HCT116 (cell line): ENCODE data around the gene DUSP28. TPM values are rescaled to one million over a fixed set of nuclear protein-coding genes. Genes with fewer than 3 reads are reported as not detected.

Experiments
- ATAC-seq: fragments of 200-7000 bp; cut with Tn5 transposase; 2 replicates; pipeline ENCODE4 v1.9.1; 2020; ENCODE audit warnings: mild to moderate bottlenecking, moderate library complexity
- BruUV-seq: library from RNA; stranded (reverse); fragments of 400-500 nt; replicated peaks from 2 replicates; lab custom pipeline; 2021; lab: Mats Ljungman, UMichigan
- CTCF ChIA-PET: fragments of 300-600 bp; sonication (Branson Sonifier 250); formaldehyde crosslinking; loops from one replicate; lab custom pipeline; 2021; ENCODE audit warnings: antibody characterized with exemption; lab: Charles Lee
- POLR2A ChIA-PET: fragments of 300-600, 350-600 bp; sonication (Branson Sonifier 250); formaldehyde crosslinking; loops from one replicate; lab custom pipeline; 2021; ENCODE audit warnings: antibody characterized with exemption; lab: Charles Lee
- RAD21 ChIA-PET, 2 experiments: fragments of 300-600 bp; sonication (Branson Sonifier 250); formaldehyde crosslinking; loops; one replicate each; lab custom pipeline; 2023; ENCODE audit warnings: low total read pairs in 2 of 2; ENCODE audit not compliant: uncharacterized antibody in 2 of 2, unreplicated experiment in 2 of 2, low non-redundant PET in 1 of 2; lab: Charles Lee
- DNase-seq: peaks from one replicate; pipeline ENCODE4 v3.0.0-alpha.2; 2010; ENCODE audit warnings: low read depth, low spot score
- H2AFZ ChIP-seq: fragments of 200-600 bp; shearing (Covaris generic), sonication (generic); 2 replicates; pipeline ENCODE4 v1.6.1; 2017; ENCODE audit warnings: low read depth, mixed run types, mixed read lengths, antibody characterized with exemption, low read length; ENCODE audit not compliant: poor library complexity, severe bottlenecking
- H3K27ac ChIP-seq: 2 replicates; pipeline ENCODE4 v1.5.1; 2012; ENCODE audit warnings: low read depth, low read length
- H3K27me3 ChIP-seq: fragments of 200-600 bp; sonication (generic); 2 replicates; pipeline ENCODE4 v1.6.1; 2016; ENCODE audit warnings: mixed run types, low read length, mixed read lengths; ENCODE audit not compliant: insufficient read depth
- H3K36me3 ChIP-seq, 2 experiments: fragments of 200-500 bp in 1 of 2; fragments of 200-600 bp in 1 of 2; sonication (Bioruptor generic) in 1 of 2; sonication (generic) in 1 of 2; 2 replicates each; pipeline versions ENCODE4 v1.5.1 to v1.6.1; 2014 to 2016; ENCODE audit warnings: low read length in 2 of 2, inconsistent platforms in 1 of 2, mixed read lengths in 1 of 2, mixed run types in 1 of 2; ENCODE audit not compliant: insufficient read depth in 2 of 2, control insufficient read depth in 1 of 2
- H3K4me1 ChIP-seq, 2 experiments: fragments of 200-600 bp in 1 of 2; sonication (generic) in 1 of 2; 2 replicates each; pipeline versions ENCODE4 v1.5.1 to v1.6.1; 2012 to 2017; ENCODE audit warnings: low read length in 2 of 2, inconsistent platforms in 1 of 2, mild to moderate bottlenecking in 1 of 2, mixed read lengths in 1 of 2, mixed run types in 1 of 2, moderate library complexity in 1 of 2; ENCODE audit not compliant: insufficient read depth in 2 of 2, control insufficient read depth in 1 of 2
- H3K4me2 ChIP-seq: fragments of 200-600 bp; sonication (generic); 2 replicates; pipeline ENCODE4 v1.6.1; 2017; ENCODE audit warnings: mixed run types, low read length, mixed read lengths
- H3K4me3 ChIP-seq, 2 experiments: fragments of 200-600 bp in 1 of 2; sonication (generic) in 1 of 2; replicated peaks in 1 of 2; 2 replicates each; pipeline ENCODE4 v1.5.1; 2011 to 2016; ENCODE audit warnings: low read length in 2 of 2, control low read depth in 1 of 2, low read depth in 1 of 2, mild to moderate bottlenecking in 1 of 2, mixed read lengths in 1 of 2, mixed run types in 1 of 2
- H3K79me2 ChIP-seq: fragments of 200-600 bp; sonication (generic); 2 replicates; pipeline ENCODE4 v1.6.1; 2017; ENCODE audit warnings: mild to moderate bottlenecking, mixed run types, low read length, moderate library complexity, mixed read lengths; ENCODE audit not compliant: insufficient read depth
- H3K9ac ChIP-seq: fragments of 200-600 bp; sonication (generic); 2 replicates; pipeline ENCODE4 v1.6.1; 2016; ENCODE audit warnings: low read length, mixed read lengths
- H3K9me2 ChIP-seq: fragments of 200-600 bp; sonication (generic), shearing (Covaris generic); 2 replicates; pipeline ENCODE4 v1.6.1; 2017; ENCODE audit warnings: mixed run types, mild to moderate bottlenecking, moderate library complexity; ENCODE audit not compliant: insufficient read depth
- H3K9me3 ChIP-seq, 2 experiments: fragments of 200-500 bp in 1 of 2; fragments of 200-600 bp in 1 of 2; sonication (Bioruptor generic) in 1 of 2; sonication (generic) in 1 of 2; 2 replicates each; pipeline ENCODE4 v1.6.1; 2014 to 2017; ENCODE audit warnings: low read length in 2 of 2, mixed read lengths in 2 of 2, inconsistent platforms in 1 of 2, low read depth in 1 of 2, mild to moderate bottlenecking in 1 of 2, mixed run types in 1 of 2, moderate library complexity in 1 of 2; ENCODE audit not compliant: control insufficient read depth in 1 of 2, insufficient read depth in 1 of 2
- H4K20me1 ChIP-seq: fragments of 200-600 bp; sonication (generic), shearing (Covaris generic); 2 replicates; pipeline ENCODE4 v1.6.1; 2017; ENCODE audit warnings: mixed run types, mild to moderate bottlenecking, moderate library complexity; ENCODE audit not compliant: insufficient read depth
- CEBPB ChIP-seq: IDR thresholded peaks from 2 replicates; pipeline ENCODE4 v1.6.1; 2012; ENCODE audit warnings: low read depth
- EGR1 ChIP-seq: IDR thresholded peaks from 2 replicates; pipeline ENCODE4 v1.6.1; 2012; ENCODE audit warnings: low read depth
- EZH2 ChIP-seq: fragments of 200-600 bp; sonication (generic); IDR thresholded peaks from 2 replicates; pipeline ENCODE4 v1.6.1; 2017; ENCODE audit warnings: antibody characterized with exemption, mixed run types
- EZH2phosphoT487 ChIP-seq: fragments of 200-600 bp; IDR thresholded peaks from 2 replicates; pipeline ENCODE4 v1.6.1; 2018; ENCODE audit warnings: antibody characterized with exemption, borderline replicate concordance
- MAX ChIP-seq: IDR thresholded peaks from 2 replicates; pipeline ENCODE4 v1.6.1; 2012
- SIN3A ChIP-seq: IDR thresholded peaks from 2 replicates; pipeline ENCODE4 v1.6.1; 2012; ENCODE audit warnings: low read depth
- YY1 ChIP-seq: IDR thresholded peaks from 2 replicates; pipeline ENCODE4 v1.6.1; 2011; ENCODE audit warnings: low read length, low read depth, moderate library complexity, mild to moderate bottlenecking; ENCODE audit not compliant: insufficient replicate concordance; ENCODE audit errors: extremely low read depth
- intact Hi-C: fragments of 100-400 bp; cut with micrococcal nuclease; formaldehyde crosslinking; loops from 2 replicates; pipeline ENCODE4 v1.10.0; 2022
- total RNA-seq: library from RNA; stranded (reverse); gene quantifications from one replicate; pipeline ENCODE4 v1.2.1, GENCODE V29; 2021; ENCODE audit not compliant: unreplicated experiment

Gene DUSP28
- total RNA-seq, 1 experiment from 2014 or later, result 5.6 TPM

GRCh38 chr2:240576036-240576435 is 15.9 kb downstream of the DUSP28 start:
- BruUV-seq, result no TSS peak
- Histone ChIP-seq H3K4me2 (no peak overlapping the region), H3K9me2 (no peaks in the 10 kb centered on the region), H3K27ac (no peak overlapping the region), H2AFZ (no peak overlapping the region), H4K20me1 (no peaks in the 10 kb centered on the region), H3K9me3 (no peaks in the 10 kb centered on the region), H3K9ac (no peak overlapping the region), H3K4me1 (peaks cover 25 to 26% of the 10 kb centered on the region in 2 experiments), H3K27me3 (no peaks in the 10 kb centered on the region), H3K79me2 (peaks cover 24% of the 10 kb centered on the region), H3K36me3 (no peaks in the 10 kb centered on the region), H3K4me3 (no peak overlapping the region)
- DNase-seq (no peak), ATAC-seq (no peak)
- RAD21 ChIA-PET, result no interaction called here
- TF ChIP-seq YY1, result no peak
- CTCF ChIA-PET, result no interaction called here
- intact Hi-C loops, result no loop called here
- POLR2A ChIA-PET, result no interaction called here

DNA sequence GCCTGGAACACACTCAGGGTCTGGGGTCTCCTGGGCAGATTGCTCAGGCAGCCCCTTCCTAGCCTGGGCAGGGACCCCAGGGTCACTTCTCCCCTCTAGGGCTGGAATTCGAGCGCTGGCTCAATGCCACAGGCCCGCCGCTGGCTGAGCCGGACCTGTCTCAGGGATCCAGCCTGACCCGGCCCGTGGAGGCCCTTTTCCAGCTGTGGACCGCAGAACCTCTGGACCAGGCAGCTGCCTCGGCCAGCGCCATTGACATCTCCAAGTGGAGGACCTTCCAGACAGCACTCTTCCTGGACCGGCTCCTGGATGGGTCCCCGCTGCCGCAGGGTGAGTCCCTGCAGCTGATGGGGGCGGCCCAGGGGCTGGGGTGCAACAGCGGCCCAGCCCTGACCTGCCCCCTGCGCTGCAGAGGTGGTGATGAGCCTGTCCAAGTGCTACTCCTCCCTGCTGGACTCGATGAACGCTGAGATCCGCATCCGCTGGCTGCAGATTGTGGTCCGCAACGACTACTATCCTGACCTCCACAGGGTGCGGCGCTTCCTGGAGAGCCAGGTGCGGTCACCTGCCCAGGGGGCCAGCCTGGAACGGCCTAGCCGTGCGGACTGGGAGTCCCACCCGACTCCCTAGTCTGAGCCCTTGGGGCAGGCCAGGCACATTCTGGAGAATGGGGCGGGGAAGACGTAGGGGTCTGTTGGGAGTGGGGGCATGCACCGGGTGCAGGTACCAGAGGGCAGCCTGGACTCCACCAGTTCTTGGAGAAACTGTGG is 16.5 kb downstream of the DUSP28 start:
- POLR2A ChIA-PET, result no interaction called here
- Histone ChIP-seq H3K36me3 (no peaks in the 10 kb centered on the region), H3K27me3 (no peaks in the 10 kb centered on the region), H3K9me3 (no peaks in the 10 kb centered on the region), H3K9me2 (no peaks in the 10 kb centered on the region), H2AFZ (no peak overlapping the region), H3K4me3 (no peak overlapping the region), H3K9ac (no peak overlapping the region), H3K4me1 (peaks cover 31% of the 10 kb centered on the region in 2 experiments), H4K20me1 (no peaks in the 10 kb centered on the region), H3K4me2 (no peak overlapping the region), H3K79me2 (peaks cover 27% of the 10 kb centered on the region), H3K27ac (no peak overlapping the region)
- CTCF ChIA-PET, result no interaction called here
- TF ChIP-seq EZH2phosphoT487 (no peak), YY1 (no peak), CEBPB (no peak), EGR1 (no peak), MAX (no peak), SIN3A (no peak), EZH2 (no peak)
- no TSS peak for BruUV-seq
- RAD21 ChIA-PET, result interaction anchor here in 1 of 2 experiments (0.6 kb wide), 1 partner anchor 159 kb away, joined by 4 read pairs; no protein-coding TSS in a partner anchor
- DNase-seq (no peak), ATAC-seq (no peak)
- intact Hi-C loops, result no loop called here
